Central memory CD8-positive, alpha-beta T cell (primary cell): Measurements from ENCODE around the gene ST6GALNAC3.
"Not testable (repeated sequence)": the region's sequence is repeated elsewhere in the genome, so short reads cannot be mapped to it uniquely, and the experiment has no call there.

Experiments
- ATAC-seq: fragments of 150-1000 bp; cut with Tn5 transposase; replicated peaks from 2 replicates; pipeline ENCODE4 v1.10.0; 2022; ENCODE audit warnings: mild to moderate bottlenecking, moderate FRiP score, moderate number of reproducible peaks; ENCODE audit not compliant: poor library complexity, severe bottlenecking; ENCODE audit errors: extremely low read depth
- DNase-seq, 2 donors: peaks; one replicate each; pipeline ENCODE4 v3.0.0; 2021; ENCODE audit warnings: low spot score in 2 of 2
- H3K27ac Mint-ChIP-seq: one replicate; pipeline ENCODE4 v1.8.0; 2022; ENCODE audit warnings: low read depth, mild to moderate bottlenecking, moderate library complexity, mixed read lengths
- H3K27me3 Mint-ChIP-seq: one replicate; pipeline ENCODE4 v1.8.0; 2022; ENCODE audit warnings: mixed read lengths
- H3K36me3 Mint-ChIP-seq: one replicate; pipeline ENCODE4 v1.8.0; 2022; ENCODE audit warnings: mild to moderate bottlenecking, moderate library complexity, mixed read lengths; ENCODE audit not compliant: insufficient read depth
- H3K4me1 Mint-ChIP-seq: one replicate; pipeline ENCODE4 v1.8.0; 2022; ENCODE audit warnings: mixed read lengths
- H3K4me3 Mint-ChIP-seq: one replicate; pipeline ENCODE4 v1.8.0; 2022; ENCODE audit warnings: mild to moderate bottlenecking, moderate library complexity, mixed read lengths
- H3K9me3 Mint-ChIP-seq: one replicate; pipeline ENCODE4 v1.8.0; 2022; ENCODE audit warnings: mixed read lengths

Gene ST6GALNAC3

DNA sequence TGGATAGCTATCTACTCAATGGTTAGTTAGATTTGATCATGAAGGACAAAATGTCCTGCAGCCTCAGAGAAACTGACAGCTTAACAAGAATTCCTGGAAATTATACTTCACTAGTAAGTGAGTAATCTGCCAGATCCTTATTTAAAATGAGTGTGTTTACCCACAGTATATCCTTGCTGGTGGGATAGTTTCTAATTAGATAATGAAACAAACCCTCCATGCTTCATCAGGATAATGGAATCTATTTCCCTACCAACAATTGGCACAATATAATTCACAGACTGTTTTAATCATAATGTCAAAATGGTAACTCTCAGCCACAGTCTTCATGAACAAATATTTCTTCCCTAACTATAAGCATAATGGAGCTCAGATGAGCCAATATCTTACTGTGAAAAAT lies 553.4 kb downstream of the ST6GALNAC3 start:
- Mint-ChIP-seq H3K27ac (no peak overlapping the region), H3K36me3 (no peaks in the 10 kb centered on the region), H3K4me3 (no peak overlapping the region), H3K27me3 (no peaks in the 10 kb centered on the region), H3K9me3 (peaks cover 5% of the 10 kb centered on the region), H3K4me1 (no peaks in the 10 kb centered on the region)
- no peak for ATAC-seq
- DNase-seq, result no peak

DNA sequence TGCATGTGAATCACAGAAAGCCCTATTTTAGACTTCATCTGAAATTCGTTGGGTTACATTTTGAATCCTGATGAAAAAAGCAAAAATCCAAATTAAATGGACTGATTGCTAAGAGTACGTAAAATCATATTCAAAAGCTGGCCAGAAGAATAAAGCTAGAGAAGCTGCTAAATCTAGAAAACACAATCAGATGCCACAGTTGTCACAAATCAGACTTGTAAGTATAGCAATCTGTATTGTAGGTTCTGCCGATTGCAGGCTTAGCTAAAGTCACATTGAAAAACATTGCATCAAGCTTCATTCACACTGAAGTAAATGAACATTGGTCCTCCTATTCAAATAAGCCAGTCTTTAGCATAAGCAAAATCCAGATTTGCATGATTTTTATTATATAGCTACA lies 557.6 kb downstream of the ST6GALNAC3 start:
- no peak for ATAC-seq
- no peaks in the 10 kb centered on the region for H3K9me3 Mint-ChIP-seq
- H3K27ac Mint-ChIP-seq, result no peak overlapping the region
- no peaks in the 10 kb centered on the region for H3K4me1 Mint-ChIP-seq
- H3K27me3 Mint-ChIP-seq, result no peaks in the 10 kb centered on the region
- no peak for DNase-seq
- H3K36me3 Mint-ChIP-seq, result peaks cover 2% of the 10 kb centered on the region
- H3K4me3 Mint-ChIP-seq, result no peak overlapping the region

DNA sequence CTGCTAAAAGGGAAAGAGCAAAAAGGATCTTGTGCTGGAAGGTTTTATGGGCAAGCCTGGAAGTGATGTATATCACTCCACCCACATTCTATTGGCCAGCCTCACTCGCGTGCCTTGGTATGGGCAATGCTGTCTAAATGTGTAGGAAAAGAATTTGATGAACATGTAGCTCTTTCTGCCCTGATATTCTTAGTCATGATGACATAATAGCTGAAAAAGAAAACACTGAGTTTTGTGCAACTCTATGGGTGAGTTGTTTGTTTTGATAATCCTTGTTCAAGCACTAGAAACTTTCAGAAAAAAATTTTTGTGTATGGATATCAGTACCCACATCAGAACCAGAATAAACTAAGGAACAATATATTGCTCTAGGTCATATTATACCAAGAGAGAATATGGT lies 561.2 kb downstream of the ST6GALNAC3 start:
- H3K27ac Mint-ChIP-seq, result no peak overlapping the region
- ATAC-seq, result no peak
- peaks cover 2% of the 10 kb centered on the region for H3K36me3 Mint-ChIP-seq
- DNase-seq, result no peak
- no peaks in the 10 kb centered on the region for H3K4me1 Mint-ChIP-seq
- no peaks in the 10 kb centered on the region for H3K9me3 Mint-ChIP-seq
- no peaks in the 10 kb centered on the region for H3K27me3 Mint-ChIP-seq
- no peak overlapping the region for H3K4me3 Mint-ChIP-seq

DNA sequence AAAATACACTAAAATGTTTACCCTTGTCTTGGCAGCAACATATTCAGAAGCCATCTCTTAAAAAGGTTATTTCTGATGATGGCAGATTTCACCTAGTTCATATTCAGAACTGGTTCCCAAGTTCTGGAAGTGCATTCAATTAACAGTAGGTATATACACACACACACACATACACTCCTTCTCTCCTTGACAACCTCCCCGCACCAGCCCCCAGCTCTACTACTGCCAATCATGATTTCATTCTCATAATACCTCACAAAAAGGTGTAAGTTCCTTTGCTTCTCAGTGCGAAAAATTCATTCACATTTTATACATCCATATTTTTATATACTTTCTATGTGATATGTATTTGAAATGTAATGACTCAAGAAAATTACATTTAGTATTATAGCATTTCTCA lies 564.6 kb downstream of the ST6GALNAC3 start:
- ATAC-seq, result no peak
- no peaks in the 10 kb centered on the region for H3K36me3 Mint-ChIP-seq

DNA sequence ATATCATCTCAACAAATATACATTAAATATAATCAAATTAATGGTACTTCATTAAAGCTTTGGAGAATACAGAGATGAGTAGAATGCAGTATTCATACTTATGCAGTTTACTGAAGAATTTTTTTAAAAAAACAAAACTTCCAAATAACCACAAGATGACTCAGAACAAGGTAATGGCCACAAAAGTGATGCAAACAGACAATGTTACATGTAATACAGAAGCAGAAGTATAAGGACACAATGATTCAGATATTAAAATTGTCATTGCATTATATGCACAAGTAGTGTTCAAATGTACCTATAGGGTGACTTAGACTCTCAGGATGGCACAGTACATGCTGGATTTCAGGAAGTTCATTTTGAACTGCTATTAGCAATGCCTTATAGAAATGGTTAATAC lies 565.5 kb downstream of the ST6GALNAC3 start:
- Mint-ChIP-seq H3K27ac (no peak overlapping the region), H3K27me3 (no peaks in the 10 kb centered on the region), H3K4me3 (no peak overlapping the region), H3K9me3 (no peaks in the 10 kb centered on the region), H3K4me1 (no peaks in the 10 kb centered on the region), H3K36me3 (no peaks in the 10 kb centered on the region)
- ATAC-seq (no peak), DNase-seq (no peak)

More for the DNA sequence above, 564.6 kb downstream of the ST6GALNAC3 start:
- H3K27me3 Mint-ChIP-seq, result no peaks in the 10 kb centered on the region
- H3K27ac Mint-ChIP-seq, result no peak overlapping the region
- no peaks in the 10 kb centered on the region for H3K4me1 Mint-ChIP-seq
- no peak for DNase-seq
- no peak overlapping the region for H3K4me3 Mint-ChIP-seq
- H3K9me3 Mint-ChIP-seq, result no peaks in the 10 kb centered on the region

DNA sequence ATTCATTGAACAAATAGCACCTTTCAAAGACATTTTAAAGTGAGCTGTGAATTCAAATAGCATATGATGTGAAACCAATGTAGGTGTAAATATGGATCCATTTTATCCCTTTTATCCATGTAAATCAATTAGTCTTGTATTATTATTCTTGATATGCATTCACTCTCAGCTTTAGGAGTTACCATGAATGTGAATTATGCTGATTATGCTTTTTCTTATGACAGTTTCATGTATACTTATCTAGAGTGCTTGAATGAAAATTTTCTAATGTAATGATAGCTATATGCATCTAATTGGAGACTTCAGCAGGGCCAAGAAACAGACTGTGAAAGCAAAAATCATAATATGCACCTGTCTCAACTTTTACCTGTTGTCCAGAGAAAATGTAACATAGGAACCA lies 566.2 kb downstream of the ST6GALNAC3 start:
- no peaks in the 10 kb centered on the region for H3K36me3 Mint-ChIP-seq
- no peaks in the 10 kb centered on the region for H3K9me3 Mint-ChIP-seq
- H3K4me3 Mint-ChIP-seq, result no peak overlapping the region
- no peak for ATAC-seq
- no peak overlapping the region for H3K27ac Mint-ChIP-seq
- DNase-seq, result no peak
- H3K27me3 Mint-ChIP-seq, result no peaks in the 10 kb centered on the region
- H3K4me1 Mint-ChIP-seq, result no peaks in the 10 kb centered on the region

DNA sequence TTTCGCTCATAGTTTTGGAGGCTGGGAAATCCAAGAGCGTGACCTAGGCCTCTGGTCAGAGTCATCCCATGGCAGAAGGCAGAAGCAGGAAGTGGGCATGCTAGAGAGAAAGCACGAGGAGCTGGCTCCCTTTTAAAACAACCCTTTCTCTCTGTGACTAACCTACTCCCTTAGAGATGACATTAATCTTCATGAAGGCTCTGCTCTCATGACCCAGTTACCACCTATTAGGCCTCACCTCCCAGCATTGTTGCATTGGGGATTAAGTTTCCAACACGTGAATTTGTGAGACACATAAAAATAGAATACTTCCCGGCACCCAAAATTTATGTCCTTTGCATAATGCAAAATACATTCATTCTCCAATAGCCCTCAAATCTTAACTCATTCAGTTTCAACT lies 569.6 kb downstream of the ST6GALNAC3 start:
- ATAC-seq, result no peak
- Mint-ChIP-seq H3K27me3 (no peaks in the 10 kb centered on the region), H3K4me1 (no peaks in the 10 kb centered on the region), H3K36me3 (no peaks in the 10 kb centered on the region), H3K9me3 (no peaks in the 10 kb centered on the region), H3K4me3 (no peak overlapping the region), H3K27ac (no peak overlapping the region)
- no peak for DNase-seq

DNA sequence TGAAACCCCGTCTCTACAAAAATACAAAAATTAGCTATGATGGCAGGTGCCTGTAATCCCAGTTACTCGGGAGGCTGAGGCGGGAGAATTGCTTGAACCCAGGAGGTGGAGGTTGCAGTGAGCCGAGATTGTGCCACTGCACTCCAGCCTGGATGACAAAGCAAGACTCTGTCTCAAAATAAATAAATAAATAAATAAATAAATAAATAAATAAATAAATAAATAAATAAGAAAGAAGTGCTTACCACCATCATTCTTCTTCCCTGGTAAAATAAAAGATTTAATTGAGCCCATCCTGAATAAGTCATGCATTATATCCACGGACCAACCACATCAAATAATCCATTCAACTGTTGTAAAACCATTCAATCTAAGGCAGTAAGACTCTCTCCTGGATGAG lies 578.3 kb downstream of the ST6GALNAC3 start:
- not testable (repeated sequence) for ATAC-seq, H3K4me3 Mint-ChIP-seq, H3K36me3 Mint-ChIP-seq, H3K27me3 Mint-ChIP-seq, H3K9me3 Mint-ChIP-seq, H3K27ac Mint-ChIP-seq, DNase-seq, H3K4me1 Mint-ChIP-seq

DNA sequence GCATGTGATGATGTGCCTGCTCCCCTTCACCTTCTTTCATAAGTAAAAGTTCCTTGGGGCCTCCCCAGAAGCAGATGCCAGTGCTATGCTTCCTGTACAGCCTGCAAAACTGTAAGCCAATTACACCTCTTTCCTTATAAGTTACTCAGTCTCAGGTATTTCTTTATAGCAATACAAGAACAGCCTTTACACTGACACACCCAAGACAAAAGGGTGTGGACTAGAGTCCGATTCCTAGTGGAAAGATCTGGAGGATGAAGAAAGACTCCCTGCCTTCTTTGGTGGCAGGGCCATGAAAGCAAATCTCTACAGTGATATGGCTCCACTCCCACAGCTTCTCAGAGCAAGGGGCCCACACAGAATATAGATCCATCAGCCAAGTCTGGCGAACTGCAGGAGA lies 583.1 kb downstream of the ST6GALNAC3 start:
- no peaks in the 10 kb centered on the region for H3K36me3 Mint-ChIP-seq
- H3K4me1 Mint-ChIP-seq, result no peaks in the 10 kb centered on the region
- no peak overlapping the region for H3K4me3 Mint-ChIP-seq
- ATAC-seq (no peak), DNase-seq (no peak)
- no peak overlapping the region for H3K27ac Mint-ChIP-seq
- no peaks in the 10 kb centered on the region for H3K9me3 Mint-ChIP-seq
- H3K27me3 Mint-ChIP-seq, result no peaks in the 10 kb centered on the region

DNA sequence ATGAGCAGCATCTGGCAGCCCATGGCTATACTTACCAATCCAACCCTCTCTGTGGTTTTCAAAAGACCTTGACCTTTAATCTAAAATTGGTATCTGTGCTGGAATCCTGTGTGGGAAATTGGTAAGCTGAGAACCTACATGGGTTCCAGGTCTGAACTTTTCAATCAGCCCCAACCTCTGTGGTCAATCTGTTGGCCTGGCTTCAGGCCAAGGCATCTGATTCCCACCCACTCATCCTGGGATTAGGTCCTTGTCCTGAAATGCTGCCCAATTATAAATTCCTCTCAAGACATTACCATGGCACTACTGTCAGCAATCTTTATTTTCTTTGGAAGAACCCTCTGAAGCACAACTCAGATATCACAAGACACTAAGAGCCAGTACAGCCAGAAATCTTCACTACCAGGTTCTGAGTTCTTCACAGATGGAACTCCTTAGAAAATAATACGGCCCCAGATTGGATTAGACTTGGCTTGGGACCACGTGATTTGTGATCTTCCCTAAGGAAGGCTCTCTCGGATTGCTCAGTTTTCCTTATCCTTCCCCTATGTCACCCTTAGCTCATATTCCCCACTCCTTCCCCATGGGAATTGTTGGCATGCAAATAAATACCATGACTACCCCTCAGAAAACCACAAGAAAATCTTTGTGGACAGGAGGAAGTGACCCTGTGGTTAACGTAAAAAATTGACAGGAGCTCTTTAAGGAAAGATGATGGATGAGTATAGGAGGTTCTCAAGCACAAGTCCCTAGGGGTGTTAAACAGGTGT lies 584.8 kb downstream of the ST6GALNAC3 start:
- ATAC-seq (no peak), DNase-seq (no peak)
- Mint-ChIP-seq H3K9me3 (no peaks in the 10 kb centered on the region), H3K36me3 (no peaks in the 10 kb centered on the region), H3K27ac (no peak overlapping the region), H3K27me3 (no peaks in the 10 kb centered on the region), H3K4me3 (no peak overlapping the region), H3K4me1 (no peaks in the 10 kb centered on the region)

DNA sequence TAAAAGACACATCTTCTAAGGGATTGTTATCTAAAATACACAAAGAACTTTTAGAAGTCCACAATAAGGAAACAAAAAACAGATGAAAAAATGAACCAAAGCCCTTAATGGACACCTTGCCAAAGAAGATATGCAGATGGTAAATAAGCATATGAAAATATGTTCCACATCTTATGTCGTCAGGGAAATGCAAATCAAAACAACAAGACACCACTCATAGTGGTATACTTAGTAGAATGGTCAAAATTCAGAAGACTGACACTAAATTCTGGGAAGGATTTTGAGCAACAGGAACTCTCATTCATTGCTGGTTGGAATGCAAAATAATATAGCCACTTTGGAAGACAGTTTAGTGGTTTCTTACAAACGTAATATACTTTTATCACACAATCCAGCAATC lies 587.0 kb downstream of the ST6GALNAC3 start:
- H3K9me3 Mint-ChIP-seq, result no peaks in the 10 kb centered on the region
- no peak for ATAC-seq
- H3K27me3 Mint-ChIP-seq, result no peaks in the 10 kb centered on the region

DNA sequence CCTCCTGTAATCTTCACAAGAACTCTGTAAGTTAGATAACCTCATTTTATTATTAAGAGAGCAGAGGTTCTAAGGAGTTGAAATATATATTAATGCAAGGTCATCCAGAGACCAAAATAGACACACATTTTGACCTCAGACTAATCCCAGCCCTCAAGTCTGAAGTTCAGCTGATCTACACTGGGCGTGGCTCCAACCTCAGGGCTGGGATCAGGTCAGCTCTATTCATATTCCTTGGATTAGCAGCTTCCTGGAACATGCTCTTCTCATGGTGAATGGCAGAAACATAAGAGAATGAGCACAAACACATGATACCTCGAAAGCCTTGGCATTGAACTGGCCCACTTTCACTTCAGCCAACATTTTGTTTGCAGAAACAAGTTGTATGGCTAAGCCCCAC lies 592.0 kb downstream of the ST6GALNAC3 start:
- no peaks in the 10 kb centered on the region for H3K4me1 Mint-ChIP-seq
- H3K27me3 Mint-ChIP-seq, result no peaks in the 10 kb centered on the region
- H3K27ac Mint-ChIP-seq, result no peak overlapping the region
- H3K9me3 Mint-ChIP-seq, result peaks cover 6% of the 10 kb centered on the region
- ATAC-seq, result no peak
- no peak overlapping the region for H3K4me3 Mint-ChIP-seq
- no peaks in the 10 kb centered on the region for H3K36me3 Mint-ChIP-seq
- no peak for DNase-seq

More for the DNA sequence above, 587.0 kb downstream of the ST6GALNAC3 start:
- DNase-seq, result no peak
- Mint-ChIP-seq H3K36me3 (no peaks in the 10 kb centered on the region), H3K4me3 (no peak overlapping the region), H3K4me1 (no peaks in the 10 kb centered on the region), H3K27ac (no peak overlapping the region)

DNA sequence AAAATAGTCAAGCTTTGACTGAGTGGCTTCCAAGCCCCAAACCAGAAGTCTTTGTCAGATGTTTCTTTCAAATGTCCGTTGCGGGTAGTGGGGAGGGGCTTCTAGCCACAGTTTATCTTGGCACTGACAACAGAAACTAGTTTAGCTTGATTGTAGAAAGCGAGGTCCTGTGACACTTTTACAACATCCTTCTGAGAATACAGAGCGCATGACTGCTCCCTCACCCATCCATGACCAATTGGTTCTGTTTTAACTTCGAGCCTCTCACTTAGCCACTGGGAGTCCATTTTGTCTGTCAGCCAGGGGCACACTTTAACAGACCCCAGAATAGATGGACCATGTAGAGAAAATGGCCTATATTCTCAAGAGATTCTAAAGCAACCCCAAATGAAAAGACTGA lies 593.5 kb downstream of the ST6GALNAC3 start:
- DNase-seq, result no peak
- no peaks in the 10 kb centered on the region for H3K27me3 Mint-ChIP-seq
- no peaks in the 10 kb centered on the region for H3K36me3 Mint-ChIP-seq
- H3K9me3 Mint-ChIP-seq, result peaks cover 6% of the 10 kb centered on the region
- H3K4me3 Mint-ChIP-seq, result no peak overlapping the region
- ATAC-seq, result no peak
- H3K27ac Mint-ChIP-seq, result no peak overlapping the region
- no peaks in the 10 kb centered on the region for H3K4me1 Mint-ChIP-seq
